Caki2 (cell line): Measurements from ENCODE around the gene TRMT61B. TPM values are rescaled to one million over a fixed set of nuclear protein-coding genes. Genes with fewer than 3 reads are reported as not detected.

ENCODE experiments used
- DNase-seq: peaks from one replicate; pipeline ENCODE4 v3.0.0-alpha.2; 2015; ENCODE audit warnings: low read depth
- in situ Hi-C: cut with HindIII; loops from 2 replicates; pipeline ENCODE4 v1.10.0; 2016; ENCODE audit warnings: low sequenced_read_pairs, low pct_unique_long_range_greater_than_20kb, mixed read lengths
- total RNA-seq: library from RNA; depleted of rRNA; stranded (reverse); fragments of >200 nt; shearing (Covaris generic); gene quantifications from 2 replicates; pipeline ENCODE4 v1.2.3, GENCODE V29; 2014; ENCODE audit warnings: low replicate concordance; rRNA removed

TRMT61B gene
- total RNA-seq, 1 experiment from 2014 or later = 19.7 TPM

- DNase-seq = no peak
- in situ Hi-C loops = no loop called here
Measured at GRCh38 chr2:28801726-28802125, 68.4 kb downstream of the TRMT61B start.

Other genes starting within 250 kb of the TRMT61B start
- gene PPP1CB, start 118.5 kb downstream of the TRMT61B start, total RNA-seq = 113 and 127 TPM in 2 replicates
- gene SPDYA, start 59.5 kb downstream of the TRMT61B start, total RNA-seq = 0.10 TPM in 1 of 2 replicates, not detected in the other
- gene WDR43, start 24.4 kb upstream of the TRMT61B start, total RNA-seq = 53.8 and 69.9 TPM in 2 replicates
- not detected in 2 replicates for gene TOGARAM2, start 111.0 kb upstream of the TRMT61B start, total RNA-seq
- not detected in 2 replicates for gene PCARE, start 204.2 kb upstream of the TRMT61B start, total RNA-seq
- gene CLIP4, start 245.1 kb upstream of the TRMT61B start, total RNA-seq = 33.8 and 41.3 TPM in 2 replicates